Mesothelial cell of epicardium (in vitro differentiated cells): ENCODE measurements around the gene KCNC4. TPM values are rescaled to one million over a fixed set of nuclear protein-coding genes. Genes with fewer than 3 reads are reported as not detected.

ENCODE experiments used
- DNase-seq, 2 experiments: peaks; one replicate each; pipeline ENCODE4 v3.0.0; 2021; ENCODE audit warnings: low spot score in 2 of 2; ENCODE audit not compliant: unreplicated experiment in 2 of 2
- H3K27ac Mint-ChIP-seq: 2 replicates; pipeline ENCODE4 v1.8.0; 2021; ENCODE audit warnings: mixed read lengths
- H3K27me3 Mint-ChIP-seq: 2 replicates; pipeline ENCODE4 v1.8.0; 2021; ENCODE audit warnings: low read depth, mixed read lengths
- H3K36me3 Mint-ChIP-seq: 2 replicates; pipeline ENCODE4 v1.8.0; 2021; ENCODE audit warnings: mixed read lengths
- H3K4me1 Mint-ChIP-seq: 2 replicates; pipeline ENCODE4 v1.8.0; 2021; ENCODE audit warnings: mixed read lengths
- H3K4me3 Mint-ChIP-seq: 2 replicates; pipeline ENCODE4 v1.8.0; 2021; ENCODE audit warnings: mild to moderate bottlenecking, moderate library complexity, mixed read lengths
- H3K9me3 Mint-ChIP-seq: 2 replicates; pipeline ENCODE4 v1.8.0; 2021; ENCODE audit warnings: mixed read lengths
- total RNA-seq: library from RNA; stranded (reverse); gene quantifications from 3 replicates; pipeline ENCODE4 v1.2.1, GENCODE V29; 2021
- TF ChIP-seq, protein P1 (sequence below): fragments of 200-600 bp; sonication (generic); IDR thresholded peaks from one replicate; pipeline ENCODE4 v1.5.0; 2021; ENCODE audit warnings: antibody characterized with exemption; ENCODE audit not compliant: unreplicated experiment

KCNC4 gene
- total RNA-seq, 1 donor from 2014 or later = 4.5 TPM

DNA sequence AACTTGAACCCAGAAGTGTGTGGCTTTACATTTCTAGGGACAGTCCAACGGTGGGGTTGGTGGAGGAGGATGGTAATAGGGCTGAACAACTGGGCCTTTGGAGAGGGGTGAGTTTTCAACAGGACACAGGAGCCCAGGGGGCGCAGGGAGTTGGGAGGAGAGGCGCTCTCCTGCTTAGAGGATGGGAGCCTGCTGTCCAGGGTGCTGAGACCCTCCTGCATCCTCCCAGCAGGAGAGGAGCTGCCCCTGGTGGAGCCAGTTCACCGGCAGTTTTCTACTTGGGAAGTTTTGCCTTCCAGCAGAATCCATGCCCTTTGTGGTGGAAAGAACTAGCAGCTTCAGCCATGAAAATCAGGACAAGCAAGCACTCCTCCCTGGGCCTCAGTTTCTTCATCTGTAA is 8.6 kb downstream of the KCNC4 start:
- Mint-ChIP-seq H3K27ac (no peak overlapping the region), H3K9me3 (no peaks in the 10 kb centered on the region), H3K4me3 (no peak overlapping the region), H3K4me1 (peaks cover 2% of the 10 kb centered on the region), H3K27me3 (peaks cover 46% of the 10 kb centered on the region), H3K36me3 (no peaks in the 10 kb centered on the region)
- peak; percentile 48 to 62 for DNase-seq
- TF ChIP-seq, protein P1, sequence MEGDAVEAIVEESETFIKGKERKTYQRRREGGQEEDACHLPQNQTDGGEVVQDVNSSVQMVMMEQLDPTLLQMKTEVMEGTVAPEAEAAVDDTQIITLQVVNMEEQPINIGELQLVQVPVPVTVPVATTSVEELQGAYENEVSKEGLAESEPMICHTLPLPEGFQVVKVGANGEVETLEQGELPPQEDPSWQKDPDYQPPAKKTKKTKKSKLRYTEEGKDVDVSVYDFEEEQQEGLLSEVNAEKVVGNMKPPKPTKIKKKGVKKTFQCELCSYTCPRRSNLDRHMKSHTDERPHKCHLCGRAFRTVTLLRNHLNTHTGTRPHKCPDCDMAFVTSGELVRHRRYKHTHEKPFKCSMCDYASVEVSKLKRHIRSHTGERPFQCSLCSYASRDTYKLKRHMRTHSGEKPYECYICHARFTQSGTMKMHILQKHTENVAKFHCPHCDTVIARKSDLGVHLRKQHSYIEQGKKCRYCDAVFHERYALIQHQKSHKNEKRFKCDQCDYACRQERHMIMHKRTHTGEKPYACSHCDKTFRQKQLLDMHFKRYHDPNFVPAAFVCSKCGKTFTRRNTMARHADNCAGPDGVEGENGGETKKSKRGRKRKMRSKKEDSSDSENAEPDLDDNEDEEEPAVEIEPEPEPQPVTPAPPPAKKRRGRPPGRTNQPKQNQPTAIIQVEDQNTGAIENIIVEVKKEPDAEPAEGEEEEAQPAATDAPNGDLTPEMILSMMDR = no peak

DNA sequence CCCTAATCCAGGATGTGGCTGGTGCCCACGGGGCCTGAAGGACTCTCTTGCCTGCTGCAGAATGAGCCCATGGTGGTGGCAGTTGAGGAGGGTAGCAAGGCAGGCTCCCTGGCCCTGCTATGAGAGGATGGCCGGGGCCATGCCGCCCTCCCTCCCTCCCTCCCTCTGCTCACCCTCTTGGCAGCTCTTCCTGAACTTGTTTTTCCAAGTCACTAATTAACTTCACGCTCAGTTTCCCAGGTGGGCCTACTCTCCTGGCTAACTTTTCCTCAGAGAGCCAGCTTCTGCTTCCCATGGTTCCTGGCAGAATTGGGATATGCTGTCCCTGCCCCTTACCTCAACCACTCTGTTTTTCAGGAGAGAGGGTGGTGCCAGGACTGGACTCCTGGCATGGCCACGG is 10.2 kb downstream of the KCNC4 start:
- Mint-ChIP-seq H3K27me3 (peaks cover 31% of the 10 kb centered on the region), H3K36me3 (no peaks in the 10 kb centered on the region), H3K9me3 (no peaks in the 10 kb centered on the region), H3K4me3 (no peak overlapping the region), H3K27ac (no peak overlapping the region), H3K4me1 (peaks cover 7% of the 10 kb centered on the region)
- TF ChIP-seq, protein P1 = no peak
- no peak for DNase-seq

DNA sequence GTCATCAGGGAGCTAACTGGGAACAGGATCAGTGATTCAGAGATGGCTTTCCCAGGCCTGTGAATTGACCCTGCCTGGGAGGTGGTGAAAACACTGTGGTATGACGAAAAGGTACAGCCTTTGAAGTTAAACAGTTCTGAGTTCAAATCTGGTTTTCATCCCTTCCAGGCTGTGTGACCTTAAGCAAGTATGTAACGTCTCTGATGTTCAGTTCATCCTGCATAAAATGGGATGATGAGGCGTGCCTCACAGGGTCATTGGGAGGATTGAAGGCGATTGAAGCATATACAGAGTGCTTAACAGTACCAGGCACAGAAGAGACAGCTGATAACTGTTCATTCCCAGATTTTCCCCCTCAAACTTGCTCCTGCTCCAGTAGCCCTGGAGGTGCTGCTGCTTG is 11.0 kb downstream of the KCNC4 start:
- no peak overlapping the region for H3K27ac Mint-ChIP-seq
- H3K27me3 Mint-ChIP-seq = peaks cover 24% of the 10 kb centered on the region
- DNase-seq = no peak
- TF ChIP-seq, protein P1 = no peak
- no peak overlapping the region for H3K4me3 Mint-ChIP-seq
- H3K36me3 Mint-ChIP-seq = no peaks in the 10 kb centered on the region
- peaks cover 7% of the 10 kb centered on the region for H3K4me1 Mint-ChIP-seq
- H3K9me3 Mint-ChIP-seq = no peaks in the 10 kb centered on the region

DNA sequence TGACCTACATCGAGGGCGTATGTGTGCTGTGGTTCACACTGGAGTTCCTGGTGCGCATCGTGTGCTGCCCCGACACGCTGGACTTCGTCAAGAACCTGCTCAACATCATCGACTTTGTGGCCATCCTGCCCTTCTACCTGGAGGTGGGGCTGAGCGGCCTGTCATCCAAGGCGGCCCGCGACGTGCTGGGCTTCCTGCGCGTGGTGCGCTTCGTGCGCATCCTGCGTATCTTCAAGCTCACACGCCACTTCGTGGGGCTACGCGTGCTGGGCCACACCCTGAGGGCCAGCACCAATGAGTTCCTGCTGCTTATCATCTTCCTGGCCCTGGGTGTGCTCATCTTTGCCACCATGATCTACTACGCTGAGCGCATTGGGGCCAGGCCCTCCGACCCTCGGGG is 13.0 kb downstream of the KCNC4 start:
- Mint-ChIP-seq H3K36me3 (no peaks in the 10 kb centered on the region), H3K4me1 (peaks cover 7% of the 10 kb centered on the region), H3K27me3 (peaks cover 18% of the 10 kb centered on the region), H3K4me3 (no peak overlapping the region), H3K27ac (no peak overlapping the region), H3K9me3 (no peaks in the 10 kb centered on the region)
- DNase-seq = no peak
- TF ChIP-seq, protein P1 = no peak

DNA sequence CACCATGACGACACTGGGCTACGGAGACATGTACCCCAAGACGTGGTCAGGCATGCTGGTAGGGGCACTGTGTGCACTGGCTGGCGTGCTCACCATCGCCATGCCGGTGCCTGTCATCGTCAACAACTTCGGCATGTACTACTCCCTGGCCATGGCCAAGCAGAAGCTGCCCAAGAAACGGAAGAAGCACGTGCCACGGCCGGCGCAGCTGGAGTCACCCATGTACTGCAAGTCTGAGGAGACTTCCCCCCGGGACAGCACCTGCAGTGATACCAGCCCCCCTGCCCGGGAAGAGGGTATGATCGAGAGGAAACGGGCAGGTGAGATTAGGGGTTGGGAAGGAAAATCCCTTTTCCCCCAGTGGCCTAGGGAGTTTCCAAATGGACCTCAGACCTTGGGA is 13.5 kb downstream of the KCNC4 start:
- Mint-ChIP-seq H3K36me3 (no peaks in the 10 kb centered on the region), H3K4me1 (peaks cover 7% of the 10 kb centered on the region), H3K4me3 (no peak overlapping the region), H3K27me3 (peaks cover 15% of the 10 kb centered on the region), H3K27ac (no peak overlapping the region), H3K9me3 (no peaks in the 10 kb centered on the region)
- TF ChIP-seq, protein P1 = no peak
- DNase-seq = no peak
